Activated effector memory CD4-positive, alpha-beta T cell treated with Interleukin-2 at 50 U/mL for 16 hours (primary cell): ENCODE measurements around the gene ERGIC2.
A peak's percentile ranks its signal among the peaks of the same experiment; 100 is the strongest.
"Not testable (repeated sequence)": the region's sequence is repeated elsewhere in the genome, so short reads cannot be mapped to it uniquely, and the experiment has no call there.

Experiments used
- DNase-seq: peaks from one replicate; pipeline ENCODE4 v3.0.0-alpha.2; 2020

Gene ERGIC2, protein sequence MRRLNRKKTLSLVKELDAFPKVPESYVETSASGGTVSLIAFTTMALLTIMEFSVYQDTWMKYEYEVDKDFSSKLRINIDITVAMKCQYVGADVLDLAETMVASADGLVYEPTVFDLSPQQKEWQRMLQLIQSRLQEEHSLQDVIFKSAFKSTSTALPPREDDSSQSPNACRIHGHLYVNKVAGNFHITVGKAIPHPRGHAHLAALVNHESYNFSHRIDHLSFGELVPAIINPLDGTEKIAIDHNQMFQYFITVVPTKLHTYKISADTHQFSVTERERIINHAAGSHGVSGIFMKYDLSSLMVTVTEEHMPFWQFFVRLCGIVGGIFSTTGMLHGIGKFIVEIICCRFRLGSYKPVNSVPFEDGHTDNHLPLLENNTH

GRCh38 chr12:29380536-29381523, at the start of gene ERGIC2:
Gene ERGIC2 (minus strand): TSS chr12:29381172. CDS start chr12:29371633, 9,539 bp downstream.
- DNase-seq, result peak; percentile 81

- no peak for DNase-seq
Observed at GRCh38 chr12:29430716-29431044, 49.7 kb upstream of the ERGIC2 start.

GRCh38 chr12:29429999-29430715, 49.2 kb upstream of the ERGIC2 start:
- DNase-seq, result no peak

- DNase-seq, result no peak
Observed at GRCh38 chr12:29428633-29429032, 47.7 kb upstream of the ERGIC2 start.

GRCh38 chr12:29427964-29428363, 47.0 kb upstream of the ERGIC2 start:
- DNase-seq, result no peak

- DNase-seq, result no peak
Observed at GRCh38 chr12:29426498-29426897, 45.5 kb upstream of the ERGIC2 start.

DNA sequence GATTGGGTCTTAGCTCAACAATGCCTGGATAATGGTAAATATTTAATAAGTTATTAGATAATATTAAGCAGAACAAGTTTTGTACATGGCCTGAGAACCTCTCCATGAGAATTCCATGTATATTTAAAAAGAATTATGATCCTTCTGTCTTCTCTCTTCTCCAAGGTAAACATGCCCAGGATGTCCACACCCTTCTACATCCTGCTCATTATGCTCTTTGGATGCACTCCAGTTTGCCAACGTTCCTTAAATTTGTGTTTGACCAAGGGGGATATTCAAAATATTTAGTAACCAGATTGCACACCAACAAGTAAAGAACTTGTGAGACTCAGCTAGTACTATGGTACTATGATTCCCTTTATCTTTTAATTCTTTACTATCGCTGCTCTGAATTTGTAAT, 44.8 kb upstream of the ERGIC2 start:
- DNase-seq, result no peak

- DNase-seq, result no peak
Observed at GRCh38 chr12:29416748-29417147, 35.8 kb upstream of the ERGIC2 start.

- DNase-seq, result no peak
Observed at GRCh38 chr12:29415111-29415510, 34.1 kb upstream of the ERGIC2 start.

DNA sequence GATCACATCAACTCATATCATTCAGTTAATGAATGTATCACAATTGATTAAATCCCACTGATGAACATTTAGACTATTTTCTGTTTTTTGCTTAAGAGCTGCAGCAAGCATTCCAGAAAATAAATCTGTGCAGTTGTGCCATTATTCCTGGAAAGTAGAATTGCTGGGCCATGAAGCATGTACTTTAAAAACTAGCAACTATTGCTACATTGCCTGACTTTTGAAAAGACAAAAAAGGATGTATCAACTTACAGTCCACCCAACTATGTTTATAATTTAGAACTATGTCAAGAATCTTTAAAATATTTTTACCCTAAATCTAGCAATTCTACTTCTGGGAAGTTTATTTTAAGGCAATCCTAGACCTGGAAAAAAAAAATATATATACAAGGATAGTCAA, 33.4 kb upstream of the ERGIC2 start:
- no peak for DNase-seq

DNA sequence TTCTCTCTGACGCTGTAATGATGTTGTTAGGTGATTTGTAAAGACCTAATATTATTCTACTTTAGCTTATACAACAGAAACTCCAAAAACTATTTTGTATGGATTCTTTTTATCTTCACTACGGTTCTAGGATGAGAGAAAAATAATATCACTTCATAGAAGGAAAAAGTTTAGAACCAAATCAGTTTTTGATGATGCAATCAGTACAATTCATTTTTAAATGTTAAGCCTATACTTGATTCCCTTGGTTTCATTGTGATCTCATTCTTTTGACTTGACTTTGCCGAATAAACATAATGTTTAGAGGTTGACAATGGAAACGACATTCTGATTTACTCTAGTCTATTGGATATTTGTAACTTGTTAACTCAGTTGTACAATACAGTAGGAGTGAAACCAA, 24.6 kb upstream of the ERGIC2 start:
- DNase-seq, result no peak

DNA sequence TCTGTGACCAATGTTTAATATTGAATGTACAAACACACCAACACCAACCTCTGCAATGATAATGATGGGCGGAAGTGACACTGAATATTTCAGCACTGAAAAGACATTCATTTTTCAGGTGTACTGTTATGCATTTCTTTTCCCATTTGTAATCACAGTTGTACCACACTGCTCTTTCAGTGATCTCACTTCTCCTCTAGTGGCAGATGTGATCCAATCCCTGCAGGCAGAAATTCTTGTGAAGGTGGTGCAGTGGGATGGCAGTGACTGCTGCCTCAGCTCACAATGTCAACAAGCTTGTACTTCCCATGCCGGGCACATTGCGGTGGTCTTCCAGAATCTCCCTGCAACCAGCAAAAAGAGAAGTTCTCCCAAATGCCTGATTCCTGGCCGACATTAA, 23.0 kb upstream of the ERGIC2 start:
- DNase-seq, result no peak

DNA sequence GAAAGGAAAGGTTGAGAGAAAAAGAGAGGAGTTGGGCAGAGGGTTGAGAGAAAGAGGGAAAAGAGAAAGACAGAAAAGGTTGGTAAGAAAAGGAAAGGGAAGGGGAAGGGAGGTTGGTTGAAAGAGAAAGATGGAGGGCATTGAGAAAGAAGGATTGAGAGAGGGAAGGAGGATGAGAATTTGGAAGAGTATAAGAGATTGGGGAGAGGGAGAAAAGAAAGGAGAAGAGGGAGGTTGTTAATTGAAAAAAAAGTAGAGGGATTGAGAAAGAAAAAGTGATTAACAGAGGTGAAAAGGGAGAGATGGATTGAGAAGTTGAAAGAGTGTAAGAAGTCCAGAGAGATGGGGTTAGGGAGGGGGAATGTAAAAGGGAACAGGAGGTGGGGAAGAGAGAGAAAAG, 21.5 kb upstream of the ERGIC2 start:
- no peak for DNase-seq

DNA sequence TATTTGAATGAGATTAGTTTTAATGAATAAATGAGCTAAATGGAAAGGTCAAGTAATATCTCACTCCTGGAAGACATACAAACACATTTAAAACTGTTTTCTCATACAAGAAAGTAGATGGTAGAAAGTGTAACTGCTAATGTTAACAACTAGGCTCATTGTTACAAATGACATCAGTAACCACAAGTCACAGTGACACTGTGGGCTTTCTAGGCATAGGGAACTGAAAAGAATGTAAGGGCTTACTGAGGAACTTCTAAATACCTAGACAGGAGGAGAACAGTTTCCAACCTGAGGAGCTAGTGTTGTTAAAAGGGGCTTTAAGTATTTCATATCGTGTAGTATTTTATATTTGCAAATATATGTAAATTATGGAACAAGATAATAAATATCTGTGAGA, 17.5 kb upstream of the ERGIC2 start:
- no peak for DNase-seq

DNA sequence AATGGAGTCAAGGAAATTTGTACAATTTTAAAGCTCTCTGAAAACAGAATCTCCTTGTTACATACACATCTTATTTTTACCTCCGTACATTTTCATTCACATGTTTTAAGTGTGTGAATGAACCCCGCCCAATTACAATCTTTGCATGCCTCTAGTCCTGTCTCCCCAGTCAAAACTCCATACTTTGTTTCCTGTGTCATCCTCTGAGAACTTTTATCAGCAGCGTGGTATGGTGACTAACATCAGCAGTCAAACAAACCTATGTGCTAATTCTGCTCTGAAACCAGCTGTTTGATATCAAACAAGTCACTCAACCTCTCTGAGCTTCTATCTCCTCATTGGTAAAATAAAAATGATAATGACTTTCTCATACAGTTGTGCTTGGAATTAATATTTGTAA, 15.8 kb upstream of the ERGIC2 start:
- DNase-seq, result no peak

GRCh38 chr12:29395356-29395755, 14.4 kb upstream of the ERGIC2 start:
- DNase-seq, result no peak

DNA sequence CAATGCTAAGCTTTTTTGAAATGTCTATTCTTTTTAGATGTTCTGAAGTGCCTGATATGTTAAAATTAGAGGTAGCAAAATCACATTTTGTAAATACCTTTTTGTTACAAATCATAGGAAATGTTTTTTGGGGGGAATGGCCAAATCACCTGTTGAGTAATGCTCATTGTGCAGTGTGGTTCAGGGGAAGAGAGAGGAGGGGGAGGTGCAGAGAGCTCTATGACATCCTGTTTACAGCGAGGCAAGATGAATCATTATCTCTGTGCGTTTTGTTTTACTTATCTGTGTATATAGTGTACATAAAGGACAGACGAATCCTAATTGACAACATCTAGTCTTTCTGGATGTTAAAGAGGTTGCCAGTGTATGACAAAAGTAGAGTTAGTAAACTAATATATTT, 9.4 kb upstream of the ERGIC2 start:
- DNase-seq, result peak; percentile 22

GRCh38 chr12:29389295-29389919, 8.4 kb upstream of the ERGIC2 start:
- DNase-seq, result no peak

DNA sequence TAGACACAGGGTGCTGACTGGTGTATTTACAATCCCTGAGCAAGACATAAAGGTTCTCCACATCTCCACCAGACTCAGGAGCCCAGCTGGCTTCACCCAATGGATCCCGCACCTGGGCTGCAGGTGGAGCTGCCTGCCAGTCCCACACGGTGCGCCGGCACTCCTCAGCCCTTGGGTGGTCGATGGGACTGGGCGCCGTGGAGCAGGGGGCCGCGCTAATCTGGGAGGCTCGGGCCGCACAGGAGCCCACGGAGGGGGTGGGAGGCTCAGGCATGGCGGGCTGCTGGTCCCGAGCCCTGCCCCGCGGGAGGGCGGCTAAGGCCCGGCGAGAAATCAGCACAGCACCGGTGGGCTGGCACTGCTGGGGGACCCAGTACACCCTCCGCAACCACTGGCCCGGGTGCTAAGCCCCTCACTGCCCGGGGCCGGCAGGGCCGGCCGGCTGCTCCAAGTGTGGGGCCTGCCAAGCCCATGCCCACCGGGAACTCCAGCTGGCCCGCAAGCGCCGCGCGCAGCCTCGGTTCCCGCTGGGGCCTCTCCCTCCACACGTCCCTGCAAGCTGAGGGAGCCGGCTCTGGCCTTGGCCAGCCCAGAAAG, 5.2 kb upstream of the ERGIC2 start:
- DNase-seq, result not testable (repeated sequence)

- DNase-seq, result not testable (repeated sequence)
Observed at GRCh38 chr12:29385194-29385593, 4.2 kb upstream of the ERGIC2 start.

- DNase-seq, result no peak
Observed at GRCh38 chr12:29382251-29382650, 1.3 kb upstream of the ERGIC2 start.

DNA sequence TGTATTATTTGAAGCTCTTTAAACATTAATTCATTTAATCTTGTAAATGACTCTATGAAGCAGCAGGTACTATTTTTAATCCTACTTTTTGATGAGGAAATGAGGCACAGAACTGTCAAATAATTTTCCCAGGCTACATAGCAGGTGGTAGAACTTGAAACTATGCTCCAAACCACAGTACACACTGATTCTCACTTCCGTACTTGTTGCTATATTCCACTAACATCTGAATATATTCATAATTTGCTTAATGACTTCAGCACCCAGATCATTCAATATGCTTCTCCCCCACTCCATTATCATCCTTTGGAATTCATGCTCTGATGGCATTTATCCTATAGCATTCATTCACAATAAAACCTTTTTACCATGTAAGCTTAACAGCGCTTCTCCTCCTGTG, 4.9 kb downstream of the ERGIC2 start:
- no peak for DNase-seq
